HFFc6 (cell line): ENCODE results near the gene WDR48. TPM values are rescaled to one million over a fixed set of nuclear protein-coding genes. Genes with fewer than 3 reads are reported as not detected.

Experiments used
- DNase-seq: peaks from one replicate; pipeline ENCODE4 v3.0.0-alpha.2; 2018
- H3K27ac Mint-ChIP-seq: 2 replicates; pipeline ENCODE4 v1.8.0; 2020; ENCODE audit warnings: mild to moderate bottlenecking, mixed read lengths
- H3K27me3 Mint-ChIP-seq: 2 replicates; pipeline ENCODE4 v1.8.0; 2021; ENCODE audit warnings: mild to moderate bottlenecking, moderate library complexity, mixed read lengths; ENCODE audit not compliant: insufficient read depth
- H3K36me3 Mint-ChIP-seq: 2 replicates; pipeline ENCODE4 v1.8.0; 2021; ENCODE audit warnings: low read depth, mixed read lengths
- H3K4me1 Mint-ChIP-seq: 2 replicates; pipeline ENCODE4 v1.8.0; 2020; ENCODE audit warnings: low read depth, mixed read lengths
- H3K4me3 Mint-ChIP-seq: 2 replicates; pipeline ENCODE4 v1.8.0; 2020; ENCODE audit warnings: mild to moderate bottlenecking, moderate library complexity, mixed read lengths
- H3K9me3 Mint-ChIP-seq: 2 replicates; pipeline ENCODE4 v1.8.0; 2020; ENCODE audit warnings: mild to moderate bottlenecking, mixed read lengths
- CTCF ChIP-seq: fragments of 200-600 bp; sonication (generic); IDR thresholded peaks from 2 replicates; pipeline ENCODE4 v1.5.0; 2021; ENCODE audit warnings: antibody characterized with exemption, mild to moderate bottlenecking
- total RNA-seq, 6 experiments: library from RNA; stranded (reverse); fragmentation: NEBNext Ultra II Directional; extraction: Animal tissue kit (Norgen Biotek cat#: 25700); gene quantifications; 2 replicates in 1 of 6; 3 replicates in 5 of 6; pipeline ENCODE4 v1.2.3, GENCODE V29; 2021

WDR48 gene
- total RNA-seq, 6 experiments from 2014 or later: 25.7 to 29.1 (median 28.1) TPM

GRCh38 chr3:39109086-39109485, 57.3 kb downstream of the WDR48 start:
- Mint-ChIP-seq H3K27ac (no peak overlapping the region), H3K36me3 (no peaks in the 10 kb centered on the region), H3K4me3 (no peak overlapping the region), H3K9me3 (no peaks in the 10 kb centered on the region), H3K27me3 (no peaks in the 10 kb centered on the region), H3K4me1 (peaks cover 31% of the 10 kb centered on the region)
- TF ChIP-seq CTCF: no peak
- DNase-seq: no peak

- peaks cover 29% of the 10 kb centered on the region for H3K4me1 Mint-ChIP-seq
- no peaks in the 10 kb centered on the region for H3K9me3 Mint-ChIP-seq
- H3K27me3 Mint-ChIP-seq: no peaks in the 10 kb centered on the region; the same call in 1 of the 2 replicates
- TF ChIP-seq CTCF: no peak
- H3K27ac Mint-ChIP-seq: no peak overlapping the region
- H3K4me3 Mint-ChIP-seq: no peak overlapping the region
- DNase-seq: no peak
- H3K36me3 Mint-ChIP-seq: no peaks in the 10 kb centered on the region
Observed at GRCh38 chr3:39110041-39110639, 58.3 kb downstream of the WDR48 start.

DNA sequence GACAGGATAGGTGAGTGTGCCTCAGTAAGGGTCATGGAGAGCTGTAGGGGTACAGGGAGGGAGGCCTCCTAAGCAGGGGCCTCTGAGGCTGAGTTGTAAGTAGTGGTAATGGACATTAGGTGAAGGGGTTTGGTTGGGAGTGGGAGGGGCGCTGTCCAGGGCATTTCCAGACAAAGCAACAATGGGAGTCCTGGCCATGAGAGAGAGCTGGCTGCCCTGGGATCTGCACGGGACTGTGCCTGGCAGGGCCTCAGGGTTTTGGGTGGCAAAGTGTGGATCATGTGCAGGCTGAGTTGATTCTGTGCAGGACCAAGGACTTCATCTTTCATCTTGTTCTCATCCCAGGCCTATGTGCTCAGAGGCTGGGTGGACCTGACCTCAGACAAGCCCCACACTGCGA, 60.3 kb downstream of the WDR48 start:
- Mint-ChIP-seq H3K4me3 (no peak overlapping the region), H3K27ac (no peak overlapping the region), H3K36me3 (no peaks in the 10 kb centered on the region), H3K9me3 (no peaks in the 10 kb centered on the region), H3K4me1 (peaks cover 12% of the 10 kb centered on the region), H3K27me3 (no peaks in the 10 kb centered on the region; the same call in 1 of the 2 replicates)
- no peak for TF ChIP-seq CTCF
- no peak for DNase-seq

DNA sequence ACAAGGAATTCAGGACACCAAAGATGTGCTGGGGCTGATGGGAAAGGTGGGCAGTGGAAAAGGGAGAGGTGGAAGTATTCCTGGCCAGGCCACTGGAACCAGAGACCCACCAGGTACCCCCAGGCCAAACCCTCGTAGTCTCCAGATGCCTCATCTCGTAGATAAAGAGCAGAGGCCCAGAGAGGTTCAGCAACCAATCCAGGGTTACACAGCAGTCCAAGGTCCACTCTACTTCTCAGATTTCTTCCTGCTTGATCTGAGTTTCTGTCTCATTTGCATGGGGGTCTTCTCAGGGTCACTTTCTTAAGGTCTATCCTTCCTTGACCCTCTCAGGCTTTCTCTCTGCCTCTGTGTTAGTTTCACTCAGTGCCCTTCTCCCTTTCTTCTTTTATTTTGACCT, 60.7 kb downstream of the WDR48 start:
- H3K27ac Mint-ChIP-seq: no peak overlapping the region
- H3K36me3 Mint-ChIP-seq: no peaks in the 10 kb centered on the region
- no peak for TF ChIP-seq CTCF
- no peaks in the 10 kb centered on the region for H3K9me3 Mint-ChIP-seq
- H3K4me1 Mint-ChIP-seq: peaks cover 12% of the 10 kb centered on the region
- no peak for DNase-seq
- no peak overlapping the region for H3K4me3 Mint-ChIP-seq
- H3K27me3 Mint-ChIP-seq: no peaks in the 10 kb centered on the region; the same call in 1 of the 2 replicates

DNA sequence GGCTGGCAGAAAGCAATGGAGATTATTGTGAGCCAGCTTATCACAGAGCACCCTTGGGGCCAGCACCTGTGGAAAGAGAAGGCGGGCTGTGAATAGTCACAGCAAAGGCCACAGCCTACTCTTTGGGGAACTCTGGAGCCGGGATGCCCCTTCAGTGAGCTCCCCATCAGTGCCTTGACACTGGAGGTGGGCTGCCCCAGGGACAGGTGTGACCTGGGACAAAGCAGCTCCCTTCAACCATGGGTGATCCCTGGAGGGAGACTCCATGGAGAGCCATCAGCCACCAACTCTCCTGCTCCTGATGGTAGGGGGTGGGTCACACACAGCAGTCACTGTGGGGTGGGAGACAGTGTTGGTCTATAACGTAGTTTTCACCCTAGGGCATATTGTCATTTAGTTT, 61.5 kb downstream of the WDR48 start:
- no peak overlapping the region for H3K4me3 Mint-ChIP-seq

More for the DNA sequence above, 61.5 kb downstream of the WDR48 start:
- Mint-ChIP-seq H3K4me1 (peaks cover 6% of the 10 kb centered on the region), H3K27me3 (no peaks in the 10 kb centered on the region; the same call in 1 of the 2 replicates), H3K27ac (no peak overlapping the region), H3K36me3 (no peaks in the 10 kb centered on the region), H3K9me3 (no peaks in the 10 kb centered on the region)
- DNase-seq: no peak
- no peak for TF ChIP-seq CTCF
